ENCODE results near the gene FBLL1. TPM values are rescaled to one million over a fixed set of nuclear protein-coding genes. Genes with fewer than 3 reads are reported as not detected.

The FBLL1 gene
- total RNA-seq, 4 donors from 2014 or later, result 0.29 to 0.33 TPM; not detected in 2

DNA sequence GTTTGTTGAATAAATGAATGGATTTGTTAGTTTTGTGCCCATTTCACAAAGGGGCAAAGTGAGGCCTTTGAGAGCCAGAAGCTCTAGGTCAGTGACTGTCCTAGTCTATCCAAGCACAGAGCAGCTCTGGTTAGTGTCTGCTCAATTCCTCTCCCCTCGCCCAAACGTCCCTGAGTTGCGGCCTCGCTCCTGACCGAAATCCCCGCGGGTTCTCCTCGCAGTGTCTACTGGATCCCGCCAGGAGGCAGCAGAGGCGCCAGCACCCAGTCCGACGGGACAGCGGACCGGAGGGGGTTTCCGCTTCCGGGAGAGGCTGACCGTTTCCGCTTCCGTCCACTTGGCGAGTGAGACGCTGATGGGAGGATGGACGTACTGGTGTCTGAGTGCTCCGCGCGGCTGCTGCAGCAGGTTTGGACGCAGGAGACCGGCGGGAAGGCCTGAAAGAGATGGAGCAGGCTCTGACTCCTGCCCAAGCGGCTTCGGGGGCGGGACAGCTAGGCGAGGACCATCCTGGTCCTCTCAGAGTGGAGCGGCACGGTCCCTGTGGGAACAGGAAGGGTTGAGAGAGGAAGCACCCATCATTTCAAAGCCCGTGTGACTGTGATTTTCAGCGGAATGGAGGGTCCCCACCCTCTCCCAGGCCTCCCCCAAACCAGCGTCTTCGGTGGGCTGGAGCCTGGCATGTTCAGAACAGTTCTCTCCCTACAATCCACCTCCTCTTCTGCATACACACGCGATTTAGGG is 42.8 kb upstream of the FBLL1 start, which contains the start of gene RARS1:
TSS of gene RARS1 (plus strand) at position 336 of the 744 bp plus-strand sequence. CDS start at position 364, 28 bp downstream.
- Histone ChIP-seq H3K9me3 (no peaks in the 10 kb centered on the region), H3K36me3 (peaks cover 27 to 34% (median 32%) of the 10 kb centered on the region in 4 donors), H3K27ac (replicated peaks in 1 of 4) (peak within 1 kb of the TSS; percentile 72 to 88 (median 79)), H3K27me3 (peaks cover 0 to 4% (median 0%) of the 10 kb centered on the region in 4 donors), H3K4me3 (peak within 1 kb of the TSS; percentile 70 to 93 (median 84)), H3K4me1 (peaks cover 6 to 25% (median 15%) of the 10 kb centered on the region in 4 donors)
- TF ChIP-seq POLR2AphosphoS5 (IDR thresholded peaks at IDR 0.05) (peak; percentile 97), EP300 (IDR thresholded peaks at IDR 0.05) (no peak), POLR2A (IDR thresholded peaks at IDR 0.05; ENCODE audit: low read depth) (peak; percentile 75)
- TF ChIP-seq, protein P1, sequence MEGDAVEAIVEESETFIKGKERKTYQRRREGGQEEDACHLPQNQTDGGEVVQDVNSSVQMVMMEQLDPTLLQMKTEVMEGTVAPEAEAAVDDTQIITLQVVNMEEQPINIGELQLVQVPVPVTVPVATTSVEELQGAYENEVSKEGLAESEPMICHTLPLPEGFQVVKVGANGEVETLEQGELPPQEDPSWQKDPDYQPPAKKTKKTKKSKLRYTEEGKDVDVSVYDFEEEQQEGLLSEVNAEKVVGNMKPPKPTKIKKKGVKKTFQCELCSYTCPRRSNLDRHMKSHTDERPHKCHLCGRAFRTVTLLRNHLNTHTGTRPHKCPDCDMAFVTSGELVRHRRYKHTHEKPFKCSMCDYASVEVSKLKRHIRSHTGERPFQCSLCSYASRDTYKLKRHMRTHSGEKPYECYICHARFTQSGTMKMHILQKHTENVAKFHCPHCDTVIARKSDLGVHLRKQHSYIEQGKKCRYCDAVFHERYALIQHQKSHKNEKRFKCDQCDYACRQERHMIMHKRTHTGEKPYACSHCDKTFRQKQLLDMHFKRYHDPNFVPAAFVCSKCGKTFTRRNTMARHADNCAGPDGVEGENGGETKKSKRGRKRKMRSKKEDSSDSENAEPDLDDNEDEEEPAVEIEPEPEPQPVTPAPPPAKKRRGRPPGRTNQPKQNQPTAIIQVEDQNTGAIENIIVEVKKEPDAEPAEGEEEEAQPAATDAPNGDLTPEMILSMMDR (IDR thresholded peaks at IDR 0.05), result peak in 2 of 3 experiments; percentile 97 to 98
- DNase-seq (ENCODE audit: extremely low spot score), result peak; percentile 98
- intact Hi-C loops (cut with DNase I), result loop anchor here (5.0 to 10.0 kb wide), 3 partner anchors 91 to 1098 kb away; partner anchors contain the start of genes PANK3 and SPDL1
- WGBS, result 0% methylated on average over 26 of the region's 40 CpGs

DNA sequence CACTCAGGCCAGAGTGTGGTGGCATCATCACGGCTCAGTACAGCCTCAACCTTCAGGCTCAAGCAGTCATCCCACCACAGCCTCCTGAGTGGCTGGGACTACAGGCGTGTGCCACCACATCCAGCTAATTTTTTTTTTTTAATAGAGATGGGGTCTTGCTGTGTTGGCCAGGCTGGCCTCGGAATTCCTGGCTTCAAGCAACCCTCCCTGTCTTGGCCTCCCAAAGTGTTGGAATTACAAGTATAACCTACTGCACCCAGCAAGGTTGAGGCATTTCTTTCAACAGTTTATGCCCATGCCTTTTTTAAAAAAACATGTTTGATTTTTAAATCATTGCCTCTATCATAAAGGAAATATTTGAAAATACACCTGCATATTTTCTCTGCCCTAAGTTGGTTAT is 40.0 kb upstream of the FBLL1 start:
- intact Hi-C loops (cut with DNase I), result loop anchor here (5.0 to 10.0 kb wide), 3 partner anchors 88 to 1096 kb away; partner anchors contain the start of genes PANK3 and SPDL1
- peaks cover 35 to 62% (median 55%) of the 10 kb centered on the region in 4 donors for H3K36me3 ChIP-seq
- 96% methylated on average over 3 of the region's 3 CpGs for WGBS

DNA sequence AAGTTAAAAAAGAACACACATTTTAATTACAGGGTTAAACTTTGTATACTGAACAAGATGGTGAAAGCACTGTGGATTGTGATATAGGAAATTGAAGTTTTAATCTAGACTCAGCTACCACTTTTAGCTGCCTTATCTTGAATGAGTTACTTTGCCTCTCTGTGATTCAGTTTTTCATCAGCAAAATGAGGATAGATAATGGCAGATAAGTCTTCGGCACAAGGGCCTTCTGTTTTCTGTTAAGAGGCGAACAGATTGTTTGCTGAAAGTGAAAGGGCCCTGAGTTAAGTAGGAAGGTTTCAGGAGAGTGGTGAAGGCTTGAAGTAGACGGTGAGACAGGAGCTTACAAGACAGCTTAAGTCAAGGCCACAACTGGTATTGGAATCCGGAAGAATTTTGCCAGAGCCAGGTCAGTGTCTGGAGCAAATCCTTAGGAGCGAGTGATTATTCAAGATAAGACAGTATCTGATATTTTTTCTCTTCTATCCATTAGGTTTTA is 35.0 kb upstream of the FBLL1 start:
- DNase-seq (ENCODE audit: extremely low spot score), result no peak
- 90% methylated on average over 5 of the region's 5 CpGs for WGBS
- H3K36me3 ChIP-seq, result peaks cover 73 to 100% (median 97%) of the 10 kb centered on the region in 4 donors

More for the DNA sequence above, 40.0 kb upstream of the FBLL1 start:
- Histone ChIP-seq H3K9me3 (no peaks in the 10 kb centered on the region), H3K4me3 (no peak overlapping the region), H3K4me1 (peaks cover 6 to 25% (median 15%) of the 10 kb centered on the region in 4 donors), H3K27ac (replicated peaks in 1 of 4) (no peak overlapping the region), H3K27me3 (no peaks in the 10 kb centered on the region)
- TF ChIP-seq EP300 (IDR thresholded peaks at IDR 0.05) (no peak), POLR2AphosphoS5 (IDR thresholded peaks at IDR 0.05) (no peak), POLR2A (IDR thresholded peaks at IDR 0.05; ENCODE audit: low read depth) (no peak)
- TF ChIP-seq, protein P1 (IDR thresholded peaks at IDR 0.05), result no peak
- no peak for DNase-seq (ENCODE audit: extremely low spot score)

DNA sequence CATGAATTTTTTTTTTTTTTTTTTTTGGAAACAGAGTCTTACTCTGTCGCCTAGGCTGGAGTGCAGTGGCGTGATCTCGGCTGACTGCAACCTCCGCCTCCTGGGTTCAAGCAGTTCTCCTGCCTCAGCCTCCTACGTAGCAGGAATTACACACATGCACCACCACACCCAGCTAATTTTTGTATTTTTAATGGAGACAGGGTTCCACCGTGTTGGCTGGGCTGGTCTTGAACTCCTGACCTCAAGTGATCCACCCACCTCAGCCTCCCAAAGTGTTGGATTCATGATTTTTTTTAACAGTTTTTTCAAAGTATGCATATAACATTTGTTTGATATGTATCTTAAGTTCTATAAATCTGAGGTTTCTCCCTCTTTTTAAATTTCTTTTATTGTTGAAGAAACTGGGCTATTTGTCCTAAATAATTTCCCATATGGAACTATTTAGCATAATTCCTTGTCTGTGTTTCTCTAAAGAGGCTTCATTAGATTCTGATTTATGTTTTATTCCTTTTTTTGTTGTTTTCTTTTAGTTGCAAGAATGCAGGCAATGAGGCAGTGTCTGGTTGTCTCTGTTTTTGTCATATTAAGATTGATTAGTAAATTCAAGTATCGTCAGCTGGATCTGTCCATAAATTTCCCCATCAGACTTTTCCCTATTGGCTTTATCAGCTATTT is 26.4 kb upstream of the FBLL1 start:
- intact Hi-C loops (cut with DNase I), result loop anchor here (10.0 kb wide), 1 partner anchor 52 kb away; no protein-coding TSS in a partner anchor
- Histone ChIP-seq H3K27me3 (no peaks in the 10 kb centered on the region), H3K27ac (replicated peaks in 1 of 4) (no peak overlapping the region), H3K4me1 (no peaks in the 10 kb centered on the region), H3K9me3 (no peaks in the 10 kb centered on the region), H3K36me3 (peaks cover 50 to 100% (median 80%) of the 10 kb centered on the region in 4 donors), H3K4me3 (no peak overlapping the region)
- WGBS, result 90% methylated on average over 7 of the region's 7 CpGs
- no peak for TF ChIP-seq POLR2A (IDR thresholded peaks at IDR 0.05; ENCODE audit: low read depth)
- no peak for TF ChIP-seq POLR2AphosphoS5 (IDR thresholded peaks at IDR 0.05)
- TF ChIP-seq, protein P1 (IDR thresholded peaks at IDR 0.05), result no peak
- no peak for TF ChIP-seq EP300 (IDR thresholded peaks at IDR 0.05)
- DNase-seq (ENCODE audit: extremely low spot score), result no peak

More for the DNA sequence above, 35.0 kb upstream of the FBLL1 start:
- Histone ChIP-seq H3K9me3 (no peaks in the 10 kb centered on the region), H3K4me1 (peaks cover 0 to 7% (median 1%) of the 10 kb centered on the region in 4 donors), H3K27me3 (no peaks in the 10 kb centered on the region), H3K27ac (replicated peaks in 1 of 4) (no peak overlapping the region), H3K4me3 (no peak overlapping the region)
- intact Hi-C loops (cut with DNase I), result no loop called here
- TF ChIP-seq, protein P1 (IDR thresholded peaks at IDR 0.05), result no peak
- TF ChIP-seq EP300 (IDR thresholded peaks at IDR 0.05) (no peak), POLR2A (IDR thresholded peaks at IDR 0.05; ENCODE audit: low read depth) (no peak), POLR2AphosphoS5 (IDR thresholded peaks at IDR 0.05) (no peak)

All from esophagus muscularis mucosa (tissue), 4 donors.